Measurements from ENCODE around the gene OR51F1. TPM values are rescaled to one million over a fixed set of nuclear protein-coding genes. Genes with fewer than 3 reads are reported as not detected.
"Not testable (repeated sequence)": the region's sequence is repeated elsewhere in the genome, so short reads cannot be mapped to it uniquely, and the experiment has no call there.

Gene OR51F1
- total RNA-seq (not detected), polyA plus RNA-seq (ENCODE audit: insufficient read depth, low read depth, low replicate concordance) (not detected)
- long read RNA-seq, donor 1, result 0 reads
- long read RNA-seq, donor 2, result 0 reads

- 95 to 100% methylated on average over 1 of the region's 1 CpG for WGBS, 2 donors
Measured at GRCh38 chr11:4769838-4770237, at the start of gene OR51F1. OR51F1 (minus strand) TSS chr11:4769938; CDS start chr11:4769938, 0 bp downstream.

GRCh38 chr11:4809246-4809645 is 39.5 kb upstream of the OR51F1 start:
- intact Hi-C loops (cut with DNase I; ENCODE audit: low total_unique reads), result no loop called here

More at GRCh38 chr11:4769838-4770237, at the start of gene OR51F1:
- TF ChIP-seq CTCF (IDR thresholded peaks at IDR 0.05) (no peak), POLR2A (IDR thresholded peaks at IDR 0.05) (no peak)
- DNase-seq, result no peak
- intact Hi-C loops (cut with DNase I; ENCODE audit: low total_unique reads), result no loop called here
- Histone ChIP-seq H3K27me3 (no peaks in the 10 kb centered on the region), H3K4me1 (no peaks in the 10 kb centered on the region), H3K4me3 (no peak within 1 kb of the TSS), H3K36me3 (ENCODE audit: low read depth, missing control alignments) (no peaks in the 10 kb centered on the region), H3K27ac (no peak within 1 kb of the TSS), H3K9me3 (no peaks in the 10 kb centered on the region)

GRCh38 chr11:4808476-4808875 is 38.7 kb upstream of the OR51F1 start:
- intact Hi-C loops (cut with DNase I; ENCODE audit: low total_unique reads), result no loop called here
- H3K4me3 ChIP-seq, result no peak overlapping the region
- H3K9me3 ChIP-seq, result no peaks in the 10 kb centered on the region
- DNase-seq, result no peak
- H3K27ac ChIP-seq, result no peak overlapping the region
- TF ChIP-seq POLR2A (IDR thresholded peaks at IDR 0.05) (no peak), CTCF (IDR thresholded peaks at IDR 0.05) (no peak)
- WGBS, 2 donors, result 90 to 95% methylated on average over 1 of the region's 1 CpG
- H3K27me3 ChIP-seq, result no peaks in the 10 kb centered on the region
- no peaks in the 10 kb centered on the region for H3K4me1 ChIP-seq
- no peaks in the 10 kb centered on the region for H3K36me3 ChIP-seq (ENCODE audit: low read depth, missing control alignments)

More at GRCh38 chr11:4809246-4809645, 39.5 kb upstream of the OR51F1 start:
- Histone ChIP-seq H3K4me1 (no peaks in the 10 kb centered on the region), H3K9me3 (no peaks in the 10 kb centered on the region), H3K27me3 (no peaks in the 10 kb centered on the region), H3K36me3 (ENCODE audit: low read depth, missing control alignments) (no peaks in the 10 kb centered on the region), H3K4me3 (no peak overlapping the region), H3K27ac (no peak overlapping the region)
- 85 to 87% methylated on average over 2 of the region's 2 CpGs for WGBS, 2 donors
- TF ChIP-seq POLR2A (IDR thresholded peaks at IDR 0.05), result no peak
- no peak for DNase-seq

GRCh38 chr11:4804280-4804679 is 34.5 kb upstream of the OR51F1 start, which contains the start of gene OR52R1:
OR52R1 (minus strand) TSS chr11:4804380; CDS start chr11:4804380, 0 bp downstream.
- no peak within 1 kb of the TSS for H3K4me3 ChIP-seq
- intact Hi-C loops (cut with DNase I; ENCODE audit: low total_unique reads), result no loop called here
- H3K27me3 ChIP-seq, result no peaks in the 10 kb centered on the region
- DNase-seq, result no peak
- no peak within 1 kb of the TSS for H3K27ac ChIP-seq
- H3K4me1 ChIP-seq, result no peaks in the 10 kb centered on the region
- TF ChIP-seq POLR2A (IDR thresholded peaks at IDR 0.05), result no peak
- no peak for TF ChIP-seq CTCF (IDR thresholded peaks at IDR 0.05)
- H3K36me3 ChIP-seq (ENCODE audit: low read depth, missing control alignments), result no peaks in the 10 kb centered on the region
- WGBS, 2 donors, result 81 to 91% methylated on average over 3 of the region's 3 CpGs
- no peaks in the 10 kb centered on the region for H3K9me3 ChIP-seq

- H3K36me3 ChIP-seq (ENCODE audit: low read depth, missing control alignments); H3K9me3 ChIP-seq; H3K27me3 ChIP-seq; H3K4me3 ChIP-seq; H3K27ac ChIP-seq; intact Hi-C loops (cut with DNase I; ENCODE audit: low total_unique reads); H3K4me1 ChIP-seq; DNase-seq: not testable (repeated sequence)
- WGBS, 2 donors, result 95 to 98% methylated on average over 5 of the region's 5 CpGs
Measured at GRCh38 chr11:4801316-4801715, 31.6 kb upstream of the OR51F1 start.
